Posterior cingulate gyrus (tissue), 11 donors: Measurements from ENCODE around the gene VMAC.

Source experiments
- DNase-seq, 10 donors: peaks; one replicate each; pipeline versions ENCODE4 v3.0.0 to v3.0.0-alpha.2; 2020 to 2021; ENCODE audit warnings: mixed read lengths in 3 of 10
- intact Hi-C: fragments of 100-400 bp; cut with DNase I; formaldehyde crosslinking; loops from one replicate; pipeline ENCODE4 v1.15.1; 2023

The VMAC gene

GRCh38 chr19:5926641-5927440, 22.2 kb downstream of the VMAC start:
- peak in 1 of 10 donors; percentile 74 for DNase-seq
- intact Hi-C loops: no loop called here

DNA sequence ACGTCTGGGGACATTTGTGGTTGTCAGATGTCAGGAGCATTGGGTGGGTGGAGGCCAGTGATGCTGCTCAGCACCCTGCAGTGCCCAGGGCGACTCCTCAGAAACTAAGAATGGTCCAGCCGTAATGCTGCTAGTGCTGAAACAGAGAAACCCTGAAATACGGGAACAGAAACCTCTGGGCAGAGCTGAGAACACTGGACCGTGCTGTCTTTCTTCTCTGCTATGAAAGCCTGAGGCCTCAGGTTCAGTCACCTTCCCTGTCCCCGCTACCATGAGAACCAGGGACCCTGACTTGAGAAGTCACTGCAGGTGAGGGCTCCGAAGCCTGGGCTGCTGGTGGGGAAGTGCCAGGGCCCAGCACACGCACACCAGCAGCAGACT, 22.8 kb downstream of the VMAC start:
- no peak for DNase-seq
- intact Hi-C loops: no loop called here

GRCh38 chr19:5929179-5929578, 24.5 kb downstream of the VMAC start:
- DNase-seq: no peak
- intact Hi-C loops: no loop called here

DNA sequence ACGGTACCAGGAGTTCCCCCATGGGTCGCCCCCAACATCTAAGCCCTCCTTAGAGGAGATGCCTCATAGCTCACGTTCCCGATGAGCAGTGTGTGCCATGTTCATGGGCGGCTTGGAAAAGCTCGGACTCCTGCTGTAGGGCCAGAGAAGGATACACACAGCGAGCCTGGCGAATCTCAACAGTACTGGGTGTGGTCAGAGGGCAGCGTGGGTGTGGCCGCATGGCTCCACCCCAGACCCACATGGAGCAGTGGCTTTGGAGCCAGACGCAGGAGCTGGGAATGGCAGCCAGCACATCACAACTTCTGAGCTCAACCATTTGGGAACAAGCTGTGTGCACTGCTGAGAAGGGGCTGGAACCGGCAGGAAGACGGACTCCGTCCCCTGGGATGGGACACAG, 25.0 kb downstream of the VMAC start:
- DNase-seq: no peak

GRCh38 chr19:5931251-5931650, 26.6 kb downstream of the VMAC start:
- intact Hi-C loops: no loop called here
- DNase-seq: peak in 2 of 10 donors; percentile 35 to 76

More for the DNA sequence above, 25.0 kb downstream of the VMAC start:
- intact Hi-C loops: no loop called here

DNA sequence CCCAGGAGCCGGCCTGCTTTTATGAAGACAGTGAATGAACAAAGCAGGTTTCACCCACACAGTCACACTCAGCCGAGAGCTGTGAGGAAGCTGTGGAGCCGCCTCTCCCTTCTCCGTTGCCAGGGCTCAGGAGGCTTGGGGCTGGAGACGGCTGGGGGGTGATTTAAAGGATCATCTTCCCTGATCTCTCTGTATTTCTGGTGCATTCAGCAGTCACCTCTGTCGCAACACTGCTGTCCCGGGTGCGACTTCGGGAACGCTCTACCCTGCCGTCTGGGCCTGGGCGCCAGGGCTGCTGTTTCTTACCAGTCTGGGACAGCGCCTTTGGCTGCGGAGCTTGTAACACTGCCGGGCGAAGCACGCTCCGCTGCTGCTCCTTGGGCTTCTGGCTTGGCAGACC, 27.5 kb downstream of the VMAC start:
- peak in 7 of 10 donors; percentile 50 to 92 (median 69) for DNase-seq
- intact Hi-C loops: no loop called here

DNA sequence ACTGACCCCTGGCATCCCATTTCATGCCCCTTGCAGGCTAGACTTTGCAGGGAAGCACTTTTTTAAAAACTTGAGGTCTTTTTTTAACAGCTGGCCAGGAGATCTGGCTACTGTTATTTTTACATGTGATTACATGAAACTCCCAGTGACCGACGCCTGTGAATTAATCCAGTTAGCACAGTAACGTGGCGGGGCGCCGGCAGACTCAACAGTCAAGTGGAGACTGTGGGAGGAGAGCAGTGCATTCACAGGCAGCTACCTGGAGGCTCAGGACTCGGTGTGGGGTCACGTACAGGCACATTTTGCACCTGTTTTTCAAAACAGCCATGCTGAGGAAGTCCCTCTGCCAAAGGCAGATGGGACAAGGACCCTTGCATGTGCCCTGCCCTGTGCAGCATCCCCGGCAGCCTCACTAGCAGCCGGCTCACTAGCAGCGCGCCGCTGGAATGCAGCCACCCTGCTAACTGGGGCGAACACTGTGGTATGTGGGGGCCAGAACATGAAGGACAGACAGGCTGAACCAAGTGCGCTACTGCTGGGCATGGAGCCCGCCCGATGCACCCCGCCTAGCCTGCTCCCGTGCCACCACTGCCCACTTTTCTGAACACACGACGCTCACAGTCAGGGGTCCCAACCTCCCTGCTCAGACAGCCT, 28.1 kb downstream of the VMAC start:
- intact Hi-C loops: no loop called here
- peak in 6 of 10 donors; percentile 31 to 90 (median 73) for DNase-seq

GRCh38 chr19:5933391-5934068, 28.9 kb downstream of the VMAC start:
- intact Hi-C loops: no loop called here
- peak in 2 of 10 donors; percentile 49 to 62 for DNase-seq

DNA sequence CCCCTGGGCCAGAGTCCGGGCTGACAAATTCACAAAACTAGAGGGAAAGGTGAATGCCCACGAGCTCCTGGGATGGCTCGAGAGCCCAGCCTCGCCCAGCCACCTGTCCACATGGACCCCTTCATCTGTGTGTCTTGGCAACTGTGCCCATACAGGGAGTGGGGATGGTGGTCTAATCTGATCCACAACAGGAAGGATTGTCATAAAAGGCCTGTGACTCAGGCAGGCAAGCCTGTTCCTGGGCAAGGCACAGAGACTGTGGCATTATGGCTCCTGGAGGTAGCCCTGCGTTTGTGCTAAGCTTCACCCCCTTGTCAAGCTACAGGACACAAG, 29.4 kb downstream of the VMAC start:
- peak in 1 of 10 donors; percentile 55 for DNase-seq
- intact Hi-C loops: no loop called here

DNA sequence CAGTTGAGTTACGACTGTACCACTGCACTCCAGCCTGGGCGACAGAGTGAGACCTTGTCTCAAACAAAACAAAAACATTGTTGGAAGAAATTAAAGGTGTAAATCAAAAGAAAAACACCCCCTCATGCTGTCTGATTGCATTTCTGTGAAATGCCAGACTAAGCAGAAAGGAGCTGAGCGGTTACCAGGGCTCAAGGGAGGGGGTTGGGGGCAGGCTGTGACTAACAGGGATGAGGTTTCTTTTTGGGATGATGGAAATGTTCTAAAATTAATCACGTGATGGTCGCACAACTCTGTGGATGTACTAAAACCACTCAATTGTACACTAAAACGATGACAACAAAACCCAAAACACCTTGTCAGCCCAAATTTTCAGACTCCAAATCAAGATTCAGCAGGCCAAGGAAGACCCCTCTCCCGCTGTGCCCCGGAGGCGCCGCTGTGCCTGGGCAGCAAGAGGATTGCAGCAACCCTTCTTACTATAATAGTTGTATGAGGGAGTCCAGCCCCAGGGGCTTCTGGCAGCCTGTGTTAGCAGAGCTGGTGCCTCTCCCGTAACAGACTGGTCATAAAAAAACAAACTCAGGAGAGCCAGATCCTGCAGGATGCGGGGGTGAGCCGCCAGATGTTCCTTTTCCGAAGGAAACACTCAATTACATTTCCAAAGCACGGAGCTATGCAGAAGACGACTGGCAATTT, 30.3 kb downstream of the VMAC start:
- peak in 2 of 10 donors; percentile 74 to 78 for DNase-seq
- intact Hi-C loops: no loop called here

DNA sequence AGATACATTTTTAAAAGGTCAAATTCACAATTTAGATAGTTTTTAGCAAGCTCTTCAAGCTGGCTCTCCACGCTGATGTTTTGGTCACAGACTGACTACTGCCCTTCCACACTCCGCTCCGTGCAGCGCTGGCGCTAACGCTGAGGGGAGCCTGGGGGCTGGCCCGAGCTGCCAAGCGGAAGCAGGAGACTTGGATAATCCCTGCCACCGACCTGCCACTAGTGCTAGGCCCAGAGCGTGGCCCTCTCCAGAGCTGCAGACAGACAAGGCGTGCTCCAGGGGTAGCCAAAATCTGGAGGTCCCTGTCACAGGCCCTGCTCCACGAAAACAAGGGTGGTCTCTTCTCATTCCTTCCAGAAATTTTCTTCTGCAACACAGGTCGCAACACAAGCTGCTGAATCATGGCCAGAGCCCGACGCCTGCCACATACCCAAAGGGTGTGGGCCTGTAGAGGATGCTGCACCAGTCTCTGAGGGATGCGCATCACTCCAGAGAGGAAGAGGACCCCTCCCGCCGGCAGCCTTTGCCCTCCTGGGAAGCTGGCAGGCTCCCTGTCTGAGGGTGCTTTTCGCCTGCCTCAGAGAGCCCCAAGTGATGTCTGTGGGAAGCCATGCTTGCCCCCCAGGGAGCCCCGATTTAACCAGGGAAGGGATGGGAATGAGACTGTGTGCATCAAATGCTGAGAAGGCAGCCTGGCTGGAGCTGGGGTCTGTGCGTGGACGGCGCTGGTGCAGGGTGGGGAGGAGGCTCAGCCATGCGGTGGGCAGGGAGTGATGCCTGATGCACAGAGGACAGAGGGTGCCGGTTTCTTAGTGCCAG, 31.0 kb downstream of the VMAC start:
- DNase-seq: peak in 2 of 10 donors; percentile 78 to 85

GRCh38 chr19:5936292-5936592, 31.6 kb downstream of the VMAC start:
- intact Hi-C loops: no loop called here
- peak in 1 of 10 donors; percentile 16 for DNase-seq

More for the DNA sequence above, 31.0 kb downstream of the VMAC start:
- intact Hi-C loops: no loop called here

DNA sequence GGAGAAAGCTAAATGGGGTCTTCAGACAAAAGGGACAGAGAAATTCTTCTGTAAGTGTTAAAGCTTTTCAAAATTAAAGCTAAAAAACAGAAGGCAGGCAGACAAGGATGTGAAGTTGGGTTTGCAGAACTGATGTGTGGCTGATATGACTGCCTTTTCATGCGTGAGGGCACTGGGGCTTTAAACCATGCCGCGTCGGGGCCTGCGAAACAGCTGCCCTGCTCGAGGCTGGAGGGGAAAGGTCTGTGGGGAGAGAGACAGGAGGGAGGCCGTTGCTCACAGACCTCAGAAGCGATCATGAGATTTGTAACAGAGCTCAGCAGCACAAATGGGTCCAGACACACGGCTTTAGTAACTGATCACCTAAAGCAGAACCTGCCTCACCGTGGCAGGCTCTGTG, 32.9 kb downstream of the VMAC start:
- DNase-seq: no peak
- intact Hi-C loops: no loop called here

GRCh38 chr19:5940260-5941208, 35.9 kb downstream of the VMAC start:
- DNase-seq: no peak
- intact Hi-C loops: no loop called here

GRCh38 chr19:5941673-5942072, 37.0 kb downstream of the VMAC start:
- no peak for DNase-seq
- intact Hi-C loops: no loop called here

GRCh38 chr19:5943045-5943444, 38.4 kb downstream of the VMAC start:
- DNase-seq: peak in 1 of 10 donors; percentile 1
- intact Hi-C loops: no loop called here

DNA sequence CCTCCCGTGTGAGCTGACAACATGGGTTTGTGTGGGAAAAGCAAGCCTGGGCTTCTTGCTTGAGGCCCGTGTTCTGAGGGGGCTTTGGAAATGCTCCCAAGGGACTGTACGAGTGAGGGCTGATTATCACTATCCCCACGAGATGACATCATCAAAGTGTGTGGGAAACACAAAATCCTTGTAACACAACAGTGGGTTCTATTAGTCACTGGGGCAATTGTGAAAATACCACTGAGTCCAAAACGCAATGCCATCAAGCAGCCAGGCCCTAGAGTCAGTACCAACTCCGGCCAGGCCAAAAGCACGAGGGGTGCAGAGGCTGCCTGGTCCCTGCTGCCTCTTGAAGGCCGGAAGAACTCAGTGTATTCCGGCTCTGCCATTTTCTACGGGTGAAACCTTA, 39.0 kb downstream of the VMAC start:
- intact Hi-C loops: no loop called here
- peak in 2 of 10 donors; percentile 14 to 43 for DNase-seq

DNA sequence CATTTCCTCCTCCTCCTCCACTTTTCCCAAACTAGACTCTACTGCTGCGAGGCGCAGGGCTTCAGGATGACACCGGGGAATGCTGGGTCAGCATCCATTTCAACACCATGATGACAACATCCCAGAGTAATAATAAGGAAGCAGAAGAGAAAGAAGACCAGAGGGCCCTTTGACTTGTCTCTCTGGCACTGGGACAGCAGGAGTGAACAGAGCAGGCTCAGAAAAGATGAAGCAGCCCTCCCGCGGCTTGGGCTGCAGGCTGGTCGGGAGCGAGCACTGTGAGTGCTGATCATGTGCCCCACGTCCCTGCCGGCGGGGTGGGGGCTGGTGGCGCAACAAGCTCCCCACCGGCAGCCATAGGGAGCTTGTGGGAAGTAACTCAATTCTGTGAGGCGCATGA, 42.8 kb downstream of the VMAC start:
- intact Hi-C loops: no loop called here
- peak; percentile 42 to 95 (median 70) for DNase-seq
